Neutrophil (primary cell): ENCODE results near the gene LPP.

Experiments
- H3K27ac ChIP-seq: fragments of 200-600 bp; sonication (generic); 2 replicates; pipeline ENCODE4 v1.5.1; 2016; ENCODE audit warnings: mild to moderate bottlenecking, moderate library complexity
- H3K27me3 ChIP-seq: fragments of 200-600 bp; sonication (generic); 2 replicates; pipeline ENCODE4 v1.6.0; 2016; ENCODE audit warnings: mild to moderate bottlenecking
- H3K36me3 ChIP-seq: fragments of 200-600 bp; sonication (generic); 2 replicates; pipeline ENCODE4 v1.5.1; 2017
- H3K4me1 ChIP-seq, 2 experiments: fragments of 200-600 bp in 1 of 2; sonication (generic) in 1 of 2; 1 replicate in 1 of 2; 2 replicates in 1 of 2; pipeline versions ENCODE4 v1.5.1 to v1.6.1; 2013 to 2016; ENCODE audit warnings: low read depth in 1 of 2, low read length in 1 of 2, mild to moderate bottlenecking in 1 of 2, moderate library complexity in 1 of 2; ENCODE audit not compliant: control insufficient read depth in 1 of 2, insufficient read depth in 1 of 2
- H3K4me3 ChIP-seq, 2 experiments: fragments of 200-600 bp in 1 of 2; sonication (generic) in 1 of 2; 1 replicate in 1 of 2; 2 replicates in 1 of 2; pipeline ENCODE4 v1.5.1; 2013 to 2016; ENCODE audit warnings: low read depth in 1 of 2, low read length in 1 of 2, mild to moderate bottlenecking in 1 of 2, moderate library complexity in 1 of 2
- H3K9me3 ChIP-seq: fragments of 200-600 bp; sonication (generic); 2 replicates; pipeline ENCODE4 v1.5.1; 2016
- TF ChIP-seq, protein P1 (sequence below): fragments of 200-600 bp; sonication (generic); IDR thresholded peaks from 2 replicates; pipeline ENCODE4 v1.5.1; 2016; ENCODE audit warnings: antibody characterized with exemption

LPP gene

DNA sequence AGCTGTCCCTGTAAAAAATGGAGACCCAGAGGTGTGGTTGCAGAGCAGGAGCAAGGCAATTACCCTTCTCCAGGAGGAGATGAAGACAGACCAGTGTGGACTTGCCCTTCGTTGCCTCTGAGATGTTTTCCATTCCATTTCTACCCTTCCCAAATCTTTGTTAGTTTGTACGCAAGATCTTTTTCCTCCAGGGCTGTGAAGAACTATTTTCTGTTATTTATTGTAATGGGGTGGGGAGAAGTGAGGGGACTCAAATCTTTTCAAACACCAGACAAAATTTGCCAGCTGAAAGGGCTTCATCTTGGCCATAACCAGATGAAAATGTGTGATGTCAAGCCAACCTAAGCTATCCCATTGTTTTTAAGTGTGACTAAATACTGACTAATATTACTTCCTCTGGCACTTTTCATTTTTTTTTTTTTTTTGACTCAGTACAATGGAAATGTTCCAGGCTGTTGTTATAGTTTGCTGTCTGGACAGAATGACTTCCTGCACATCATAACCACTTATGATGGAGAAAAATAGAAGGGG lies 746.5 kb downstream of the LPP start:
- Histone ChIP-seq H3K27me3 (no peaks in the 10 kb centered on the region), H3K4me1 (peaks cover 0 to 6% of the 10 kb centered on the region in 2 experiments), H3K4me3 (no peak overlapping the region), H3K36me3 (no peaks in the 10 kb centered on the region), H3K27ac (no peak overlapping the region), H3K9me3 (no peaks in the 10 kb centered on the region)
- TF ChIP-seq, protein P1, sequence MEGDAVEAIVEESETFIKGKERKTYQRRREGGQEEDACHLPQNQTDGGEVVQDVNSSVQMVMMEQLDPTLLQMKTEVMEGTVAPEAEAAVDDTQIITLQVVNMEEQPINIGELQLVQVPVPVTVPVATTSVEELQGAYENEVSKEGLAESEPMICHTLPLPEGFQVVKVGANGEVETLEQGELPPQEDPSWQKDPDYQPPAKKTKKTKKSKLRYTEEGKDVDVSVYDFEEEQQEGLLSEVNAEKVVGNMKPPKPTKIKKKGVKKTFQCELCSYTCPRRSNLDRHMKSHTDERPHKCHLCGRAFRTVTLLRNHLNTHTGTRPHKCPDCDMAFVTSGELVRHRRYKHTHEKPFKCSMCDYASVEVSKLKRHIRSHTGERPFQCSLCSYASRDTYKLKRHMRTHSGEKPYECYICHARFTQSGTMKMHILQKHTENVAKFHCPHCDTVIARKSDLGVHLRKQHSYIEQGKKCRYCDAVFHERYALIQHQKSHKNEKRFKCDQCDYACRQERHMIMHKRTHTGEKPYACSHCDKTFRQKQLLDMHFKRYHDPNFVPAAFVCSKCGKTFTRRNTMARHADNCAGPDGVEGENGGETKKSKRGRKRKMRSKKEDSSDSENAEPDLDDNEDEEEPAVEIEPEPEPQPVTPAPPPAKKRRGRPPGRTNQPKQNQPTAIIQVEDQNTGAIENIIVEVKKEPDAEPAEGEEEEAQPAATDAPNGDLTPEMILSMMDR: no peak

DNA sequence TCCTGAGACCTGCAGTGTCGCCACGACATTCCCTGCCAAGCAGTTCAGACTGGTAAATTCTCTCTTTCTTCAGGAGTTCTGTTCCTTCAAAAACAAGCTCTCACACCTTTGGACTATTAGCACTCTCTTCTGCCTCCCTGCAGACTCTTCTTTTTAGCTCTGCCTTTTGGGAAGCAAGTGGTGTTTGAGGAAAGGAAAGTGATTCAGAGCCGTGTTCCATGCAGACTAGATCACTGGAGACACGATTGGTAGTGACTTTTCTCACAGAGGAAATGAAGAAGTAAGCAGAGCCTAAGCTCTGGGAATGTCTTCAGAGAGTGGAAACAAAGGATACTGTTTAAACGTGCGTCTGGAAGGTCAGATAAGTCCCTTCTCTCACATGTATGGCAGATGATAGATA lies 747.2 kb downstream of the LPP start:
- TF ChIP-seq, protein P1: no peak
- no peaks in the 10 kb centered on the region for H3K36me3 ChIP-seq
- H3K27ac ChIP-seq: no peak overlapping the region

DNA sequence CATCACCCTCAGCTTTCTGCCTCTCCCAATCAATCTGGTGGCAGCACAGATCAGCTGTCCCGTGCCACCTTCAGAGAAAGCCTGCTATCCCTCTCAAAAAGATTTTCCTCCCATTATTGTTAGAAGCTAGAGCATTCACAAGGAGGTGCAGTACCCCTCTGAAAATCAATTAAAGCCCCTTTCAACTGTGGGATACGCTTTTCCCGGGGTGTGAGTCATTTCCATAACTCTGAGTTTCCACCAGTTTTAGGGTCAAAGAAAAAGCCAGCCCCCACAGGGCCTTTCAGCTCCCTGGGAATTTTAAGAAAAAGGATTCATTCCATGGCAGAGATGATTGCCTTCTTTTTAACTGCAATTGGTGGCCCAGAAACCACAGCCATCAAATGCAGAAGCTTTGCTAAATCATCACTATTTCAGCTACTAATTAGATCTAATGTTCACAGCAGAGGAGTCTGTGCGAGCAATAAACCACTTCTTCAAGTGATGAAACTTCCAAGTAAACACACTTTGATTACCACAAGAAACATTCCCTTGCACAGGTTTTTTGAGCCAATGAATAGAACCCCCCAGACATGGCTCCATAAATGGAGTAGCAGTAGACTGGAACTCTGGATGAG lies 747.8 kb downstream of the LPP start:
- H3K27ac ChIP-seq: no peak overlapping the region
- H3K36me3 ChIP-seq: no peaks in the 10 kb centered on the region
- no peaks in the 10 kb centered on the region for H3K9me3 ChIP-seq
- peaks cover 0 to 6% of the 10 kb centered on the region in 2 experiments for H3K4me1 ChIP-seq
- TF ChIP-seq, protein P1: no peak
- H3K27me3 ChIP-seq: no peaks in the 10 kb centered on the region
- no peak overlapping the region for H3K4me3 ChIP-seq

More for the DNA sequence above, 747.2 kb downstream of the LPP start:
- peaks cover 0 to 6% of the 10 kb centered on the region in 2 experiments for H3K4me1 ChIP-seq
- no peak overlapping the region for H3K4me3 ChIP-seq
- no peaks in the 10 kb centered on the region for H3K9me3 ChIP-seq
- no peaks in the 10 kb centered on the region for H3K27me3 ChIP-seq

DNA sequence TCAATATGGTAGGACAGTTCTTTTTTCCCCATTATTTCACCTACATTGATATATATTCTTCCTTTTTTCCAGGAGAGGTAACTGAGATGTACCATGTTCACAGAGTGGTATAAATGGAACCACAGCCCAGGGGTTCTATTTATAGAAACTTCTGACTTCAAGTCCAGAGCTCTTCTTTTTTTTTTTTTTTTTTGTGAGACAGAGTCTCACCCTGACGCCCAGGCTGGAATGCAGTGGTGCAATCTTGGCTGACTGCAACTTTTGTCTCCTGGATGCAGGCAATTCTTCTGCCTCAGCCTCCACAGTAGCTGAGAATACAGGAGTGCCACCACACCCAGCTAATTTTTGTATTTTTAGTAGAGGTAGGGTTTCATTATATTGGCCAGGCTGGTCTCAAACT lies 750.7 kb downstream of the LPP start:
- Histone ChIP-seq H3K4me1 (peaks cover 0 to 6% of the 10 kb centered on the region in 2 experiments), H3K27ac (no peak overlapping the region), H3K9me3 (no peaks in the 10 kb centered on the region), H3K36me3 (no peaks in the 10 kb centered on the region), H3K4me3 (no peak overlapping the region), H3K27me3 (no peaks in the 10 kb centered on the region)
- TF ChIP-seq, protein P1: no peak

DNA sequence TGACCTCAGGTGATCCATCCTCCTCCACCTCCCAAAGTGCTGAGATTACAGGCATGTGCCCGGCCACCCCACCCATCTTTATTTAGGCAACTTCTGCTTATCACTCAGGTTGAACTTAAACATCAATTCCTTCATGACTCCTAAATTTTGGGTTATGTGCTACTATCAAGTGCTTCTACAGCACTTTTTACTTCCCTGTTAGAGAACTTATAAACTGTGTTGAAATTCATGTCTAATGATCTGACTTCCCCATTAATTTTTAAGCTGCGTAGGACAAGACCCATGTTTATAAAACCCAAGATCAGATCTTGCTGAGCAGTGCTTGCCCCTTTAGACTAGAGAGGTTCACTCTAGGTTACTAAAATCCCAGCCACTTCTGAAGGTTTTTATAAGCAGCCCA lies 751.6 kb downstream of the LPP start:
- Histone ChIP-seq H3K27ac (no peak overlapping the region), H3K4me3 (no peak overlapping the region)
- TF ChIP-seq, protein P1: no peak

More for the DNA sequence above, 751.6 kb downstream of the LPP start:
- Histone ChIP-seq H3K27me3 (no peaks in the 10 kb centered on the region), H3K36me3 (no peaks in the 10 kb centered on the region), H3K4me1 (peaks cover 0 to 6% of the 10 kb centered on the region in 2 experiments), H3K9me3 (no peaks in the 10 kb centered on the region)
